ENCODE measurements around the gene DDX41.
"Not testable (repeated sequence)": the region's sequence is repeated elsewhere in the genome, so short reads cannot be mapped to it uniquely, and the experiment has no call there.

DDX41 gene

GRCh38 chr5:177516601-177517568 lies at the start of gene DDX41:
DDX41 (minus strand) TSS chr5:177516961; CDS start chr5:177516945, 16 bp downstream.
- DNase-seq: peak; percentile 96

GRCh38 chr5:177565046-177565445 lies 48.3 kb upstream of the DDX41 start:
- no peak for DNase-seq

GRCh38 chr5:177559446-177559941 lies 42.7 kb upstream of the DDX41 start:
- not testable (repeated sequence) for DNase-seq

GRCh38 chr5:177557796-177558195 lies 41.0 kb upstream of the DDX41 start:
- DNase-seq: no peak

GRCh38 chr5:177557041-177557647 lies 40.4 kb upstream of the DDX41 start:
- no peak for DNase-seq

GRCh38 chr5:177555665-177556064 lies 38.9 kb upstream of the DDX41 start:
- DNase-seq: no peak

GRCh38 chr5:177555228-177555627 lies 38.5 kb upstream of the DDX41 start:
- no peak for DNase-seq

- DNase-seq: peak; percentile 82
Measured at GRCh38 chr5:177554474-177555111, 37.8 kb upstream of the DDX41 start, which contains the start of gene FAM193B. FAM193B (minus strand) TSS chr5:177554563; CDS start chr5:177554458, 105 bp downstream.

- DNase-seq: peak; percentile 1
Measured at GRCh38 chr5:177553671-177554429, 37.1 kb upstream of the DDX41 start.

GRCh38 chr5:177552839-177553455 lies 36.2 kb upstream of the DDX41 start:
- DNase-seq: no peak

- no peak for DNase-seq
Measured at GRCh38 chr5:177550122-177550521, 33.4 kb upstream of the DDX41 start.

GRCh38 chr5:177548495-177548894 lies 31.7 kb upstream of the DDX41 start:
- no peak for DNase-seq

GRCh38 chr5:177547736-177548135 lies 31.0 kb upstream of the DDX41 start:
- no peak for DNase-seq

GRCh38 chr5:177546258-177546741 lies 29.5 kb upstream of the DDX41 start:
- DNase-seq: no peak

GRCh38 chr5:177545487-177546257 lies 28.9 kb upstream of the DDX41 start:
- DNase-seq: no peak

GRCh38 chr5:177542816-177543465 lies 26.2 kb upstream of the DDX41 start:
- DNase-seq: no peak

GRCh38 chr5:177540438-177540837 lies 23.7 kb upstream of the DDX41 start:
- DNase-seq: no peak

GRCh38 chr5:177539411-177539810 lies 22.6 kb upstream of the DDX41 start:
- no peak for DNase-seq

- DNase-seq: no peak
Measured at GRCh38 chr5:177538876-177539275, 22.1 kb upstream of the DDX41 start.
